Mucosa of rectum (tissue), 2 donors: Measurements from ENCODE around the gene SALL3.
"Not testable (repeated sequence)": the region's sequence is repeated elsewhere in the genome, so short reads cannot be mapped to it uniquely, and the experiment has no call there.

Source experiments
- H3K27ac ChIP-seq, 2 donors: one replicate each; pipeline ENCODE4 v1.7.0; 2013; ENCODE audit warnings: inconsistent platforms in 2 of 2, low read depth in 2 of 2, low read length in 2 of 2
- H3K27me3 ChIP-seq, 2 donors: one replicate each; pipeline ENCODE4 v1.7.0; 2013; ENCODE audit warnings: low read length in 2 of 2; ENCODE audit not compliant: control insufficient read depth in 2 of 2, insufficient read depth in 2 of 2
- H3K36me3 ChIP-seq, 2 donors: one replicate each; pipeline ENCODE4 v1.7.0; 2013; ENCODE audit warnings: low read length in 2 of 2; ENCODE audit not compliant: control insufficient read depth in 2 of 2, insufficient read depth in 2 of 2
- H3K4me1 ChIP-seq, 2 donors: one replicate each; pipeline ENCODE4 v1.7.0; 2013; ENCODE audit warnings: low read length in 2 of 2, mild to moderate bottlenecking in 1 of 2; ENCODE audit not compliant: control insufficient read depth in 2 of 2, insufficient read depth in 2 of 2
- H3K4me3 ChIP-seq, 2 donors: one replicate each; pipeline ENCODE4 v1.7.0; 2013; ENCODE audit warnings: low read length in 2 of 2
- H3K9ac ChIP-seq, 2 donors: one replicate each; pipeline ENCODE4 v1.7.0; 2013; ENCODE audit warnings: low read length in 2 of 2, low read depth in 1 of 2, mild to moderate bottlenecking in 1 of 2
- H3K9me3 ChIP-seq, 2 donors: one replicate each; pipeline ENCODE4 v1.7.0; 2013; ENCODE audit warnings: low read length in 2 of 2; ENCODE audit not compliant: control insufficient read depth in 2 of 2
- donor health status: healthy.
- donor health status: Normal muscosa, but diverticular disease.

The SALL3 gene

DNA sequence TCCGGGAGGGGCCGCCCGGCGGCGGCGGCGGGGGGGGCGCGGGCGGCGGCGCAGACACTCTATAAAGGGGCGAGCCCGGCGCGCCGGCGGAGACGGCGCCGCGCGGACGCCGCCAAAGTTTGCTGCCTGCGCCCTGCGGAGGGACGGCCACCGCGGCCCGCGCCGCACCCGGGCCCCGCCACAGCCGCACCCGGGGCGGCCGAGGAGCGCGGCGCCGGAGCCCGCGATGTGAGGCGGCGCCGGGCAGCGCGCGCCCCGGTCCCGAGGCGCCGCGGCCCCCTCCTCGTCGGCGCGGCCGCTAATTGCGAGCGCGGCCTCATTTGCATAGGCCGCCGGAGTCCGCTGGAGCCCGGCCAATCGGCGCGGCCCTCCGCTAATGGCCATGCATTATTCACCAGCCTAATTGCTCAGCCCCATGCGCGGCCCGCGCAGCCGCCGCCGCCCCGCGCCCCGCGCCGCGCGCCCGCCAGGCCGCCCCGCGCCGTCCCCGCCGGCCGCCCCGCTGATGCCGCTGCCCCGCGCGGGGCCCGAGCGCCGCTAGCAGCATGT lies at the start of gene SALL3:
TSS of gene SALL3 (plus strand) at position 89 of the 549 bp plus-strand sequence. CDS start at position 546, 457 bp downstream.
- Histone ChIP-seq H3K27ac (no peak within 1 kb of the TSS), H3K9ac (no peak within 1 kb of the TSS), H3K4me3 (no peak within 1 kb of the TSS), H3K9me3 (no peaks in the 10 kb centered on the region), H3K36me3 (no peaks in the 10 kb centered on the region), H3K27me3 (peaks cover 21 to 35% of the 10 kb centered on the region in 2 donors), H3K4me1 (no peaks in the 10 kb centered on the region)

DNA sequence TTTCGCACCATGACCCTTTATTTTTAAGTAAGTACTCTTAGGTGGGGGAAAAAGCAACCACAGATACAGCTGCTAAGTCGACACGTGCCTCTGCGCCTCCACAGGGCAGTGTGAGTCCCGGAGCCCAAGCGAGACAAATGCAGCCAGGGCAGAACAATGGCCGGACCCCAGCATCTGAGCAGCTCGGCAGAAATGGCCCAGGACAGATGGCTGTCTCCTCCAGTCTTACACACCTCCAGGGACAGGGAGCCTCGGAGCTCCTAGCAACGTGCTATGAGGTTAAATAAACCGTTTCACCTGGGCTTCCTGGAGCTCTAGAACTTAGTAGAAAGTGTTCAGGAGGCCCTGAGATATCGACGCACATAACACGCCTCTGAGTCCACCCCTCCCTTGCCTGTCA lies 47.3 kb upstream of the SALL3 start:
- Histone ChIP-seq H3K27ac (no peak overlapping the region), H3K4me3 (no peak overlapping the region), H3K9ac (no peak overlapping the region), H3K9me3 (no peaks in the 10 kb centered on the region), H3K4me1 (no peaks in the 10 kb centered on the region), H3K27me3 (no peaks in the 10 kb centered on the region), H3K36me3 (no peaks in the 10 kb centered on the region)

DNA sequence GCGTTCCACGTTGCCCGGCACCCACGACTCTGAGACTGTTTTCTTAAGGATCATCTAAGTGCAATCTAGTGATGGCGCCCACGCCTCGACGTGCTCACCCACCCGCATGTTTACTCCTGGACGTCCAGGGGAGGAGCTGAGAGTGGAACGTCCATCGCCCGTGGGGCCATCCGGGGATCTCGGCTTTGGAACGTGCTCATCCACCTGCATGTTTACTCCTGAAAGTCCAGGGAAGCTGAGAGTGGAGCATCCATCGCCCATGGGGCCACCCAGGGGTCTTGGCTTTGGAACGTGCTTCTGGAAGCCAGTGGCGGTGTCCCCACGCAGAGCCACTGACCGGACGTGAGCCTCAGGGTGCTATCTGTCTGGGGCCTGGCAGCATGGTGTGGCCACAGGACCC lies 45.6 kb upstream of the SALL3 start:
- Histone ChIP-seq H3K27ac (no peak overlapping the region), H3K9me3 (no peaks in the 10 kb centered on the region), H3K36me3 (no peaks in the 10 kb centered on the region), H3K9ac (no peak overlapping the region), H3K27me3 (no peaks in the 10 kb centered on the region), H3K4me1 (no peaks in the 10 kb centered on the region), H3K4me3 (no peak overlapping the region)

DNA sequence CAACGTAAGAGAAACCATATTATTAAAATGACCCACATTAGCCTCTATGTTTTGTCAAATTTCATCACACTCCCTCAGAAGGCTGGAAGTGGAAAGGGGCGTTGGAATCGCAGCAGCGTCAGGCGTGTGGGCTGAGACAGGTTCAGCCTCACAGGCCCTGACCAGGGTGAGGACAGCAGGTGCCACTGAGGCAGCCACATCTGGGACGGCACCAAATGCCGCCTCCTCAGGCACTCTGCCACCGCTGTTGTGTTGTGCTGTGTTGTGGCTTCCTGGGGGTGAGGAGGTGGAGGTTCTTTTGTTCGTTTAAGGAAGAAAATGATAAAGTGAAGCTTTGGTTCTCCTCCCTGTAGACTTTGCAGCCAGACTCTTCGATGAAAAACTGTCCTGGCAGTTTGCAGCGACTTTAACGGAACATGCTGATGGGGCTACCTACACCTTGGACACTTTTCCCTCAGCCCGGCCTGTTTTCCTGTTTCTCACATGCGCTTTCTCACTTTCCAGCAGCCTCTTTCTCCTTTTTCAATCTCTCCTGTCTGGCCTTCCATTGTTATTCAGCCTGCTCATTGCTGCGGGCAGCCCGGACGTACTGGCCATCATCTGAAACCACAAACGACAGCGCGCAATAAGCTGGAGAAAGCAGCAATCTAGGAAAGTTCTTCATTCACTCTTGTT lies 44.9 kb upstream of the SALL3 start:
- Histone ChIP-seq H3K36me3 (no peaks in the 10 kb centered on the region), H3K9ac (no peak overlapping the region), H3K27ac (no peak overlapping the region), H3K4me3 (no peak overlapping the region), H3K27me3 (no peaks in the 10 kb centered on the region), H3K4me1 (no peaks in the 10 kb centered on the region), H3K9me3 (no peaks in the 10 kb centered on the region)

DNA sequence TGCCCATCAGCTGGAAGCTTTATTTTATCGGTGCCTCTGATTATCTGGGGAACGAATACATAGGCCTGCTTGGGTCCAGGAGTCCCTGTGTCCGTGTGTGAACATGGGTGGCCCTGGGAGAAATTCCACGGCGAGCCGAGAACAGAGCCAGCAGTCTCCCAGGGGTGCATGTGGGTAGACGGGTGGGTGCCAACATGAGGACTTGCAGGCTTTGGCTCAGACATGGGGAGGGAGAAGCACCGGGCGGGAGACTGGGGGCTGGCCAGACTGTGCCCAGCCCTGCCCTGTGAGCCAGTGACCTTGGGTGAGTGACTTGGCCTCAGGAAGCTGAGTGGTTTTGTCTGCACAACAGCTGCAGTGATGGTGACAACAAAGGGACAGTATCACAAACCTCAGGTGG lies 44.2 kb upstream of the SALL3 start:
- no peaks in the 10 kb centered on the region for H3K4me1 ChIP-seq
- H3K36me3 ChIP-seq: no peaks in the 10 kb centered on the region
- H3K9ac ChIP-seq: no peak overlapping the region
- no peak overlapping the region for H3K27ac ChIP-seq
- H3K27me3 ChIP-seq: no peaks in the 10 kb centered on the region
- H3K9me3 ChIP-seq: no peaks in the 10 kb centered on the region
- no peak overlapping the region for H3K4me3 ChIP-seq

DNA sequence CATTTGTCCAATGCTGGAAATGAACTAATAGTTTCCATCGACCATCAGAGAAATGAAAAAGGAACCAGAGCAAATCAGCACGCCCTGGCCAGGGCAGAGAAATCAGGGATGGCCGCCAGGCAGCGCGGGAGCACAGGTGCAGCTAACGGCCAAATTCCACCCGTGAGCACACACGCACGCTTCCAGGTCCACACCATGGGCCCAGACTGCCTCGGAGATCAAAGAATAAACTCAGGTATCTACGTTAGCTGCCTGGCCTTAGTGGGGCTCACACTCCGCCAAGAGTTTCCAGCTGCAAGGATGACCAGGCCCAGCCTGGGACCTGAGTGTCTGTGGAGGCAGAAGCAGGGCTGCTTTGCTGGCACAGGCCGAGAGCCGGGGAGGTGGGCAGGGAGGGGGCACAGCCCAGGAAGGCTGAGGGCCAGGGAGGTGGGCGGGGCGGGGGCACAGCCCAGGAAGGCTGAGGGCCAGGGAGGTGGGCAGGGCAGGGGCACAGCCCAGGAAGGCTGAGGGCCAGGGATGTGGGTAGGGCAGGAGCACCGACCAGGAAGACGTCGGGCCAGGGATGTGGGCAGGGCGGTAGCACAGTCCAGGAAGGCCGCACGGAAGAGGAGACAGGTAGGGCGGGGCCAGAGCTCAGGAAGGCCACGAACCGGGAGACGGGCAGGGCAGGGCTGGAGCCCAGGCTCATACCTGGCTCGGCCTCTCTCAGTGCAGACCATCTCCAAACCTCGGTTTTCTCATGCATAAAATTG lies 43.2 kb upstream of the SALL3 start:
- H3K4me3 ChIP-seq: no peak overlapping the region
- H3K9ac ChIP-seq: no peak overlapping the region
- no peaks in the 10 kb centered on the region for H3K27me3 ChIP-seq
- H3K4me1 ChIP-seq: no peaks in the 10 kb centered on the region
- no peak overlapping the region for H3K27ac ChIP-seq
- H3K9me3 ChIP-seq: no peaks in the 10 kb centered on the region
- no peaks in the 10 kb centered on the region for H3K36me3 ChIP-seq

DNA sequence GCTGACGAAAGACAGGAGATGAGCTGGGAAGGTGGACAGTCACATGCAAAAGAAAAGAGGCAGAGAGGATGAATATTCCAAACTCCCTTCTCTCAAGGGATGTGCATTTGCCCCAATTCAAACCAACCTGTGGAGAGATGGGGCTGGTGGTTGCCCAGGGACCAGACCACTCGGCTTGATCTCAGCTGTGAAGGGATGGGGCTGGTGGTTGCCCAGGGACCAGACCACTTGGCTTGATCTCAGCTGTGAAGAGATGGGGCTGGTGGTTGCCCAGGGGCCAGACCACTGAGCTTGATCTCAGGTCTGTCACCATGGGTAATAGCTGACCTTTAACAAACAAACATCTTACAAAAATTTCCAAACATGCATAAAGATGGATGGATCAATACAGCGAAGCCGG lies 42.5 kb upstream of the SALL3 start:
- Histone ChIP-seq H3K4me3 (no peak overlapping the region), H3K36me3 (no peaks in the 10 kb centered on the region), H3K27ac (no peak overlapping the region), H3K9me3 (no peaks in the 10 kb centered on the region), H3K4me1 (no peaks in the 10 kb centered on the region), H3K27me3 (no peaks in the 10 kb centered on the region), H3K9ac (no peak overlapping the region)

DNA sequence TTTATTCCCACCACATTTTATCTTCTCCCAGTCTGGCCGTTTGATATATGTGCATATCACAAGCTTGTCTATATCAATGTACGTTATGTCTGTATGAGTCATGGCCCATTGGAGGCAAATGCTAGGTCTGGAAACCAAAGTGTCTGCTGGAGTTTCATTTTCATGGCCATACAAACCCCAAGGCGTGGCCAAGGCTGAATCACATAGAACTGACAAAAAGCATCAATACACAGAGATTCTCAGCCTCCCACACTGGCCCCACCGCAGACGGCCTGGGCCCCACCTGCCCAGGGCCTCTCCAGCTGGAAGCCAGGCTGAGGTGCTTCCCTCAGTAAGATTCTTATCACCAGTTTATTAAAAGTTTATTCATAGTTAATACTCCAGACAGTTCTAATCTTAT lies 40.5 kb upstream of the SALL3 start:
- Histone ChIP-seq H3K36me3 (no peaks in the 10 kb centered on the region), H3K9ac (no peak overlapping the region), H3K27ac (no peak overlapping the region), H3K4me1 (no peaks in the 10 kb centered on the region), H3K9me3 (no peaks in the 10 kb centered on the region), H3K4me3 (no peak overlapping the region), H3K27me3 (no peaks in the 10 kb centered on the region)

DNA sequence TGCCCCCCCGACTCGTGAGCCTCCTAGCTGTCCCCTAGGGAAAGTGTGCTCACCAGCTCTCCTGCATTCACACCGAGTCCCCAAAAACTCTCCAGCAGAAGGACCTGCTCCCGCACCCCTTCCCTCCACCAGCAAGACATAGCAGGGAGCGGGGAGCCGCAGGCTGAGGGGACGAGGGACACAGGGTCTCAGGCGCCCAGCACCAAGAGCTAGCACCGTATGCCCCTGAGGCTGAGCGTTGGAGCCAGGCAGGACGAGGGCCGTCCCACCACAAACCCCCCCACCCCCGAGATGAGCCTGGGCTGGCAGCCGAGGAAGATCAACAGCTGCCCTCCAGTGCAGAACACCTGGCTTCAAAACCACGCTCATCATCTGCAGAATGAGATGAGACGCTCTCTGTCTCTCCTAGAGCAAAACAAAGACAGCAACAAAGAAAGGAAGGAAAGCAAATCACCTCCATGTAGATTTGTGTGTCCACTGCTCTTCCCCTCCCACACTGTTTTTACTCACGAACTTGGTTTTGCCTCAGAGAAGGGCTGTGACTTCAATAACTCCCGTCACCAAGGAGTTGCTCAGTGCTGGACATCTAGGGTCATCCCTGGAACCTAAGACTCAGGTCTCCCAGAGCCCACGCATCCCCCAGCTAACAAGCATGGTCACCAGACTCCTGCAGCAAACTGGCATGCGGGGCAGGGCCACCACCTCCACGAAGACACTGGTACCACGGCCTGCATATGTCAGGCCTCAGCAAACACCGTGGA lies 39.7 kb upstream of the SALL3 start:
- Histone ChIP-seq H3K4me1 (no peaks in the 10 kb centered on the region), H3K4me3 (no peak overlapping the region), H3K9ac (no peak overlapping the region), H3K36me3 (no peaks in the 10 kb centered on the region), H3K9me3 (no peaks in the 10 kb centered on the region), H3K27me3 (no peaks in the 10 kb centered on the region), H3K27ac (no peak overlapping the region)

DNA sequence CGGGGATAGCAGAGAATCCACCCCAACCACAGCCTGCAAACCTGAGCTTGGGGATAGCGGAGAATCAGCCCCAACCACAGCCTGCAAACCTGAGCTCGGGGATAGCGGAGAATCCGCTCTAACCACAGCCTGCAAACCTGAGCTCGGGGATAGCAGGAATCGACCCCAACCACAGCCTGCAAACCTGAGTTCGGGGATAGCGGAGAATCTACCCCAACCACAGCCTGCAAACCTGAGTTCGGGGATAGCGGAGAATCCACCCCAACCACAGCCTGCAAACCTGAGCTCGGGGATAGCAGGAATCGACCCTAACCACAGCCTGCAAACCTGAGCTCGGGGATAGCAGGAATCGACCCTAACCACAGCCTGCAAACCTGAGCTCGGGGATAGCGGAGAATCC lies 37.4 kb upstream of the SALL3 start:
- H3K9me3 ChIP-seq, H3K27ac ChIP-seq, H3K27me3 ChIP-seq, H3K9ac ChIP-seq, H3K4me1 ChIP-seq, H3K36me3 ChIP-seq, H3K4me3 ChIP-seq: not testable (repeated sequence)
